WTC11 (cell line): ENCODE data around the gene ZFHX3.

ENCODE experiments used
- ATF1 ChIP-seq: sonication (generic); formaldehyde crosslinking; IDR thresholded peaks from 2 replicates; pipeline ENCODE4 v1.8.1; 2023; ENCODE audit warnings: mild to moderate bottlenecking, moderate library complexity, missing genetic modification reagents
- FOXK1 ChIP-seq: sonication (generic); formaldehyde crosslinking; IDR thresholded peaks from 2 replicates; pipeline ENCODE4 v1.8.0; 2022; ENCODE audit warnings: mild to moderate bottlenecking, moderate library complexity, missing genetic modification reagents
- GABPB1 ChIP-seq: sonication (generic); formaldehyde crosslinking; IDR thresholded peaks from 2 replicates; pipeline ENCODE4 v1.8.1; 2023; ENCODE audit warnings: mild to moderate bottlenecking, missing genetic modification reagents
- JUN ChIP-seq: sonication (generic); formaldehyde crosslinking; IDR thresholded peaks from 2 replicates; pipeline ENCODE4 v1.8.0; 2023; ENCODE audit warnings: mild to moderate bottlenecking, missing genetic modification reagents
- NFYB ChIP-seq: sonication (generic); formaldehyde crosslinking; conservative IDR thresholded peaks from 2 replicates; pipeline ENCODE4 v1.8.0; 2022; ENCODE audit warnings: low read depth, missing genetic modification reagents
- NR2C2 ChIP-seq: sonication (generic); formaldehyde crosslinking; IDR thresholded peaks from 2 replicates; pipeline ENCODE4 v1.8.0; 2022; ENCODE audit warnings: mild to moderate bottlenecking, missing genetic modification reagents
- SMAD3 ChIP-seq: sonication (generic); formaldehyde crosslinking; IDR thresholded peaks from 2 replicates; pipeline ENCODE4 v1.8.0; 2022; ENCODE audit warnings: missing genetic modification reagents, mild to moderate bottlenecking, borderline replicate concordance
- ZNF121 ChIP-seq: sonication (generic); formaldehyde crosslinking; IDR thresholded peaks from 2 replicates; pipeline ENCODE4 v1.8.0; 2023; ENCODE audit warnings: missing genetic modification reagents
- ZNF138 ChIP-seq: sonication (generic); formaldehyde crosslinking; conservative IDR thresholded peaks from 2 replicates; pipeline ENCODE4 v1.8.1; 2022; ENCODE audit warnings: mild to moderate bottlenecking, moderate library complexity, missing genetic modification reagents
- ZNF416 ChIP-seq: fragments of 250-450 bp; sonication (Bioruptor Pico); IDR thresholded peaks from 2 replicates; pipeline ENCODE4 v1.9.0; 2021; ENCODE audit warnings: mild to moderate bottlenecking, inconsistent platforms
- TF ChIP-seq, protein P1 (sequence below): fragments of 200-600 bp; IDR thresholded peaks from 2 replicates; pipeline ENCODE4 v1.8.0; 2022; ENCODE audit warnings: antibody characterized with exemption
- TF ChIP-seq, protein P2 (sequence below): sonication (generic); formaldehyde crosslinking; conservative IDR thresholded peaks from 2 replicates; pipeline ENCODE4 v1.8.1; 2023; ENCODE audit warnings: mild to moderate bottlenecking, low read depth, missing genetic modification reagents, moderate library complexity
- TF ChIP-seq, protein P3 (sequence below): sonication (generic); formaldehyde crosslinking; IDR thresholded peaks from 2 replicates; pipeline ENCODE4 v1.8.1; 2023; ENCODE audit warnings: mild to moderate bottlenecking, missing genetic modification reagents, moderate library complexity
- TF ChIP-seq, protein P4 (sequence below): sonication (generic); formaldehyde crosslinking; IDR thresholded peaks from 2 replicates; pipeline ENCODE4 v1.8.1; 2022; ENCODE audit warnings: low read depth, missing genetic modification reagents, borderline replicate concordance

DNA sequence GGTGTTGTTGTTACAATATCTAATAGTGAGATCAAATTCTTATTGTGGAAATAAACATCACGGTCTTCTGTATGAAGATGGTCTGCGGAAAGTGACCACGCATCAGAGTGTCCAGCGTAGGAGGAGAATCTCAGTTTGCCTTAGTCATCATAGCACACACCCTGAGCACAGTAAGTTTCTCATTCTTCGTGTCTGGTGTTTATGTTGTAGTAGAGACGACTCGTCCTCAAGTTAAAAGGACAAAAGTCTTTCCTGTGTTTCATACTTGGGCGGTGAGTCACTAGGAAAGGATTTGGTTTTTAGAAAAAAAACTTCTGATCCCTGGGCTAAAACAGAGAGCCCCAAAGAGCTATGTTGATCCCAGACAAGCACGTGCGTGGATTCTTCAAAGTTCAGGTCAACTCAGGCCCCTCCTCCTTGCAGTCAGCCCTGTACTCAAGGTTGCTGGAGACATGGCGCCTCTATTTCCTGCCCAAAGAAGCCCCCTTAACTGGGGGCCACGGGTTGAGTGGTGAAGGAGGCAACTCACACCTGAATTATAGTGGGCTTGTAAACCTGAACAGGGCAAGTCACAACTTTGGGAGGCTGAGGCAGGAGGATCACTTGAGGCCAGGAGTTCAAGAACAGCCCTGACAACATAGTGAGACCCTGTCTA is 170.4 kb downstream of the ZFHX3 start:
- TF ChIP-seq, protein P1, sequence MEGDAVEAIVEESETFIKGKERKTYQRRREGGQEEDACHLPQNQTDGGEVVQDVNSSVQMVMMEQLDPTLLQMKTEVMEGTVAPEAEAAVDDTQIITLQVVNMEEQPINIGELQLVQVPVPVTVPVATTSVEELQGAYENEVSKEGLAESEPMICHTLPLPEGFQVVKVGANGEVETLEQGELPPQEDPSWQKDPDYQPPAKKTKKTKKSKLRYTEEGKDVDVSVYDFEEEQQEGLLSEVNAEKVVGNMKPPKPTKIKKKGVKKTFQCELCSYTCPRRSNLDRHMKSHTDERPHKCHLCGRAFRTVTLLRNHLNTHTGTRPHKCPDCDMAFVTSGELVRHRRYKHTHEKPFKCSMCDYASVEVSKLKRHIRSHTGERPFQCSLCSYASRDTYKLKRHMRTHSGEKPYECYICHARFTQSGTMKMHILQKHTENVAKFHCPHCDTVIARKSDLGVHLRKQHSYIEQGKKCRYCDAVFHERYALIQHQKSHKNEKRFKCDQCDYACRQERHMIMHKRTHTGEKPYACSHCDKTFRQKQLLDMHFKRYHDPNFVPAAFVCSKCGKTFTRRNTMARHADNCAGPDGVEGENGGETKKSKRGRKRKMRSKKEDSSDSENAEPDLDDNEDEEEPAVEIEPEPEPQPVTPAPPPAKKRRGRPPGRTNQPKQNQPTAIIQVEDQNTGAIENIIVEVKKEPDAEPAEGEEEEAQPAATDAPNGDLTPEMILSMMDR: no peak
- TF ChIP-seq FOXK1 (CRISPR knock-in tag) (no peak), GABPB1 (CRISPR knock-in tag) (no peak; the same call in 1 of the 2 replicates), JUN (CRISPR knock-in tag) (no peak), ATF1 (CRISPR knock-in tag) (no peak), SMAD3 (CRISPR knock-in tag) (no peak), NFYB (CRISPR knock-in tag) (no peak), ZNF121 (CRISPR knock-in tag) (no peak), NR2C2 (CRISPR knock-in tag) (no peak), ZNF416 (no peak), ZNF138 (CRISPR knock-in tag) (no peak)
- TF ChIP-seq, protein P2, sequence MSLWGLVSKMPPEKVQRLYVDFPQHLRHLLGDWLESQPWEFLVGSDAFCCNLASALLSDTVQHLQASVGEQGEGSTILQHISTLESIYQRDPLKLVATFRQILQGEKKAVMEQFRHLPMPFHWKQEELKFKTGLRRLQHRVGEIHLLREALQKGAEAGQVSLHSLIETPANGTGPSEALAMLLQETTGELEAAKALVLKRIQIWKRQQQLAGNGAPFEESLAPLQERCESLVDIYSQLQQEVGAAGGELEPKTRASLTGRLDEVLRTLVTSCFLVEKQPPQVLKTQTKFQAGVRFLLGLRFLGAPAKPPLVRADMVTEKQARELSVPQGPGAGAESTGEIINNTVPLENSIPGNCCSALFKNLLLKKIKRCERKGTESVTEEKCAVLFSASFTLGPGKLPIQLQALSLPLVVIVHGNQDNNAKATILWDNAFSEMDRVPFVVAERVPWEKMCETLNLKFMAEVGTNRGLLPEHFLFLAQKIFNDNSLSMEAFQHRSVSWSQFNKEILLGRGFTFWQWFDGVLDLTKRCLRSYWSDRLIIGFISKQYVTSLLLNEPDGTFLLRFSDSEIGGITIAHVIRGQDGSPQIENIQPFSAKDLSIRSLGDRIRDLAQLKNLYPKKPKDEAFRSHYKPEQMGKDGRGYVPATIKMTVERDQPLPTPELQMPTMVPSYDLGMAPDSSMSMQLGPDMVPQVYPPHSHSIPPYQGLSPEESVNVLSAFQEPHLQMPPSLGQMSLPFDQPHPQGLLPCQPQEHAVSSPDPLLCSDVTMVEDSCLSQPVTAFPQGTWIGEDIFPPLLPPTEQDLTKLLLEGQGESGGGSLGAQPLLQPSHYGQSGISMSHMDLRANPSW (CRISPR knock-in tag): no peak
- TF ChIP-seq, protein P3, sequence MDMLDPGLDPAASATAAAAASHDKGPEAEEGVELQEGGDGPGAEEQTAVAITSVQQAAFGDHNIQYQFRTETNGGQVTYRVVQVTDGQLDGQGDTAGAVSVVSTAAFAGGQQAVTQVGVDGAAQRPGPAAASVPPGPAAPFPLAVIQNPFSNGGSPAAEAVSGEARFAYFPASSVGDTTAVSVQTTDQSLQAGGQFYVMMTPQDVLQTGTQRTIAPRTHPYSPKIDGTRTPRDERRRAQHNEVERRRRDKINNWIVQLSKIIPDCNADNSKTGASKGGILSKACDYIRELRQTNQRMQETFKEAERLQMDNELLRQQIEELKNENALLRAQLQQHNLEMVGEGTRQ (CRISPR knock-in tag): no peak
- TF ChIP-seq, protein P4, sequence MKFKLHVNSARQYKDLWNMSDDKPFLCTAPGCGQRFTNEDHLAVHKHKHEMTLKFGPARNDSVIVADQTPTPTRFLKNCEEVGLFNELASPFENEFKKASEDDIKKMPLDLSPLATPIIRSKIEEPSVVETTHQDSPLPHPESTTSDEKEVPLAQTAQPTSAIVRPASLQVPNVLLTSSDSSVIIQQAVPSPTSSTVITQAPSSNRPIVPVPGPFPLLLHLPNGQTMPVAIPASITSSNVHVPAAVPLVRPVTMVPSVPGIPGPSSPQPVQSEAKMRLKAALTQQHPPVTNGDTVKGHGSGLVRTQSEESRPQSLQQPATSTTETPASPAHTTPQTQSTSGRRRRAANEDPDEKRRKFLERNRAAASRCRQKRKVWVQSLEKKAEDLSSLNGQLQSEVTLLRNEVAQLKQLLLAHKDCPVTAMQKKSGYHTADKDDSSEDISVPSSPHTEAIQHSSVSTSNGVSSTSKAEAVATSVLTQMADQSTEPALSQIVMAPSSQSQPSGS (CRISPR knock-in tag): no peak
